Measurements from ENCODE around the gene KRT78.

Gene KRT78

GRCh38 chr12:52832451-52832850 lies 16.3 kb downstream of the KRT78 start:
- in situ Hi-C loops (cut with HindIII; ENCODE audit: low pct_ligation_motif_present, low pct_unique_long_range_greater_than_20kb, low sequenced_read_pairs) = no loop called here
- no peak for DNase-seq

- no peak for DNase-seq
- in situ Hi-C loops (cut with HindIII; ENCODE audit: low pct_ligation_motif_present, low pct_unique_long_range_greater_than_20kb, low sequenced_read_pairs) = no loop called here
Observed at GRCh38 chr12:52831251-52831650, 17.5 kb downstream of the KRT78 start.

GRCh38 chr12:52829986-52830770 lies 18.6 kb downstream of the KRT78 start:
- DNase-seq = no peak
- in situ Hi-C loops (cut with HindIII; ENCODE audit: low pct_ligation_motif_present, low pct_unique_long_range_greater_than_20kb, low sequenced_read_pairs) = no loop called here

GRCh38 chr12:52828591-52829021 lies 20.2 kb downstream of the KRT78 start:
- no peak for DNase-seq
- in situ Hi-C loops (cut with HindIII; ENCODE audit: low pct_ligation_motif_present, low pct_unique_long_range_greater_than_20kb, low sequenced_read_pairs) = no loop called here

- peak; percentile 10 for DNase-seq
- in situ Hi-C loops (cut with HindIII; ENCODE audit: low pct_ligation_motif_present, low pct_unique_long_range_greater_than_20kb, low sequenced_read_pairs) = no loop called here
Observed at GRCh38 chr12:52828156-52828555, 20.6 kb downstream of the KRT78 start.

- DNase-seq = no peak
- in situ Hi-C loops (cut with HindIII; ENCODE audit: low pct_ligation_motif_present, low pct_unique_long_range_greater_than_20kb, low sequenced_read_pairs) = no loop called here
Observed at GRCh38 chr12:52827499-52828090, 21.2 kb downstream of the KRT78 start.

GRCh38 chr12:52826611-52827498 lies 21.9 kb downstream of the KRT78 start:
- in situ Hi-C loops (cut with HindIII; ENCODE audit: low pct_ligation_motif_present, low pct_unique_long_range_greater_than_20kb, low sequenced_read_pairs) = no loop called here
- DNase-seq = no peak

GRCh38 chr12:52825961-52826360 lies 22.8 kb downstream of the KRT78 start:
- DNase-seq = no peak
- in situ Hi-C loops (cut with HindIII; ENCODE audit: low pct_ligation_motif_present, low pct_unique_long_range_greater_than_20kb, low sequenced_read_pairs) = no loop called here

GRCh38 chr12:52824741-52825410 lies 23.9 kb downstream of the KRT78 start:
- in situ Hi-C loops (cut with HindIII; ENCODE audit: low pct_ligation_motif_present, low pct_unique_long_range_greater_than_20kb, low sequenced_read_pairs) = no loop called here
- DNase-seq = no peak

- in situ Hi-C loops (cut with HindIII; ENCODE audit: low pct_ligation_motif_present, low pct_unique_long_range_greater_than_20kb, low sequenced_read_pairs) = no loop called here
- no peak for DNase-seq
Observed at GRCh38 chr12:52823761-52824450, 24.9 kb downstream of the KRT78 start.

GRCh38 chr12:52822771-52823510 lies 25.9 kb downstream of the KRT78 start:
- no peak for DNase-seq
- in situ Hi-C loops (cut with HindIII; ENCODE audit: low pct_ligation_motif_present, low pct_unique_long_range_greater_than_20kb, low sequenced_read_pairs) = no loop called here

- peak; percentile 22 for DNase-seq
- in situ Hi-C loops (cut with HindIII; ENCODE audit: low pct_ligation_motif_present, low pct_unique_long_range_greater_than_20kb, low sequenced_read_pairs) = no loop called here
Observed at GRCh38 chr12:52821826-52822660, 26.8 kb downstream of the KRT78 start.

GRCh38 chr12:52821071-52821730 lies 27.6 kb downstream of the KRT78 start:
- in situ Hi-C loops (cut with HindIII; ENCODE audit: low pct_ligation_motif_present, low pct_unique_long_range_greater_than_20kb, low sequenced_read_pairs) = no loop called here
- no peak for DNase-seq

- in situ Hi-C loops (cut with HindIII; ENCODE audit: low pct_ligation_motif_present, low pct_unique_long_range_greater_than_20kb, low sequenced_read_pairs) = no loop called here
Observed at GRCh38 chr12:52820521-52820920, 28.3 kb downstream of the KRT78 start.

GRCh38 chr12:52819731-52820510 lies 28.9 kb downstream of the KRT78 start:
- in situ Hi-C loops (cut with HindIII; ENCODE audit: low pct_ligation_motif_present, low pct_unique_long_range_greater_than_20kb, low sequenced_read_pairs) = no loop called here
- DNase-seq = no peak

More at GRCh38 chr12:52820521-52820920, 28.3 kb downstream of the KRT78 start:
- DNase-seq = no peak

Data from ACHN (cell line).